ENCODE data around the gene GNAZ.

- TF ChIP-seq SMC3 (conservative IDR thresholded peaks at IDR 0.05; ENCODE audit: poor library complexity): no peak
- TF ChIP-seq EZH2 (IDR thresholded peaks at IDR 0.05; ENCODE audit: borderline replicate concordance, insufficient read depth, low read length, poor library complexity, severe bottlenecking): no peak
- TF ChIP-seq, protein P1, sequence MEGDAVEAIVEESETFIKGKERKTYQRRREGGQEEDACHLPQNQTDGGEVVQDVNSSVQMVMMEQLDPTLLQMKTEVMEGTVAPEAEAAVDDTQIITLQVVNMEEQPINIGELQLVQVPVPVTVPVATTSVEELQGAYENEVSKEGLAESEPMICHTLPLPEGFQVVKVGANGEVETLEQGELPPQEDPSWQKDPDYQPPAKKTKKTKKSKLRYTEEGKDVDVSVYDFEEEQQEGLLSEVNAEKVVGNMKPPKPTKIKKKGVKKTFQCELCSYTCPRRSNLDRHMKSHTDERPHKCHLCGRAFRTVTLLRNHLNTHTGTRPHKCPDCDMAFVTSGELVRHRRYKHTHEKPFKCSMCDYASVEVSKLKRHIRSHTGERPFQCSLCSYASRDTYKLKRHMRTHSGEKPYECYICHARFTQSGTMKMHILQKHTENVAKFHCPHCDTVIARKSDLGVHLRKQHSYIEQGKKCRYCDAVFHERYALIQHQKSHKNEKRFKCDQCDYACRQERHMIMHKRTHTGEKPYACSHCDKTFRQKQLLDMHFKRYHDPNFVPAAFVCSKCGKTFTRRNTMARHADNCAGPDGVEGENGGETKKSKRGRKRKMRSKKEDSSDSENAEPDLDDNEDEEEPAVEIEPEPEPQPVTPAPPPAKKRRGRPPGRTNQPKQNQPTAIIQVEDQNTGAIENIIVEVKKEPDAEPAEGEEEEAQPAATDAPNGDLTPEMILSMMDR (IDR thresholded peaks at IDR 0.05; ENCODE audit: poor library complexity, severe bottlenecking): no peak
- no peak for TF ChIP-seq TAF1 (IDR thresholded peaks at IDR 0.05; ENCODE audit: low read depth)
- TF ChIP-seq REST (IDR thresholded peaks at IDR 0.05; ENCODE audit: borderline replicate concordance): no peak
- TF ChIP-seq EP300 (conservative IDR thresholded peaks at IDR 0.05; ENCODE audit: poor library complexity, severe bottlenecking): no peak
- no peak for TF ChIP-seq RAD21 (conservative IDR thresholded peaks at IDR 0.05)
- TF ChIP-seq POLR2AphosphoS5 (IDR thresholded peaks at IDR 0.05): no peak
Measured at GRCh38 chr22:23059284-23059948, 10.9 kb upstream of the GNAZ start.
